Measurements from ENCODE around the gene MLH3. TPM values are rescaled to one million over a fixed set of nuclear protein-coding genes. Genes with fewer than 3 reads are reported as not detected.

Gene MLH3
- polyA plus RNA-seq, 3 donors, result 3.4 to 6.3 (median 5.1) TPM

DNA sequence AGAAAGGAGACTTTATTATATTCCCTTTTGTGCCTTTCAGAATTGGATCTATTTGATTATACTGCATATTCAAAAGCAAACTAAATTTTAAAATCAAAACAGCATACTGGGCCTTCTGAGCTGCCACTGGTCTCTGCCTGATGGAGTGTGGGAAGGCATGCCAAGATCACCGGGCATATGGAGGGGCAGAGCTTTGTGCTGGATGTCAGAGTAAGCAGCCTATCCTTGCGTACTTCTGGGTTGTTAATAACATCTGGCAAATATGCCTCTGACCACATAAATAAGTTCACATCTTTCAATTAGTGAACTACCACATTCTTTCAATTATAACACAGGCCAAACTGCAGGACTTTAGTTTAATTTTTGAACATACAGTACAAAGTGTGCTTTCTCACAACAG is 18.3 kb downstream of the MLH3 start:
- no peaks in the 10 kb centered on the region for H3K27me3 Mint-ChIP-seq (ENCODE audit: low read depth in 3 of 3)
- no peaks in the 10 kb centered on the region for H4K20me1 ChIP-seq (ENCODE audit: insufficient read depth, low read length)

DNA sequence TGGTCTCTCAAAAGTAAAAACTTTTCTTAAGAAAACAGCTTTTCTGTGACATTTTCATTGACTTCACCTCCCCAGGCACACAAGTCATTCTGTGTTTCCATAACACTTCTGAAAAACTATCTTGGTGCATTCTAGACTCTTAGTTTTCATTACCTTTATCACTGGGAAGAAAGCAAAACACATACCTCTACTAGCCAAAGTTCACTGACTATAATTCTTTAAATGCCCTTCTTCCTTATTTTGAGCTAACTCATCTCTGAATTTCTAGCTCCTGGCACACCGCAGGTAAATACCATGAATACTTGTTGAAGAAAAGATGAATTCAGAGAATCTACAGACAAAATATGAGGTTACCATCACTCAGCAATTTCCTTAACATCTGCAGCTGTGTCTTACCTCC is 21.1 kb downstream of the MLH3 start:
- peaks cover 6 to 8% of the 10 kb centered on the region in 2 donors for H3K4me1 ChIP-seq (ENCODE audit: control insufficient read depth in 1 of 2, insufficient read depth in 2 of 2, low read length in 2 of 2)
- Mint-ChIP-seq H3K4me3 (no peak overlapping the region), H3K9me3 (no peaks in the 10 kb centered on the region), H3K4me1 (no peaks in the 10 kb centered on the region), H3K27me3 (ENCODE audit: low read depth in 3 of 3) (peaks cover 0 to 2% (median 0%) of the 10 kb centered on the region in 3 donors), H3K36me3 (peaks cover 50 to 78% of the 10 kb centered on the region in 2 donors), H3K27ac (peak overlapping the region in 1 of 7 donors; percentile 27)
- H3K4me3 ChIP-seq (replicated peaks in 1 of 3; ENCODE audit: low read depth in 2 of 3, low read length in 3 of 3), result no peak overlapping the region
- no peaks in the 10 kb centered on the region for H4K20me1 ChIP-seq (ENCODE audit: insufficient read depth, low read length)
- no peaks in the 10 kb centered on the region for H3K79me2 ChIP-seq (ENCODE audit: insufficient read depth, low read length)
- H3K9ac ChIP-seq (ENCODE audit: insufficient read depth, low read length, poor library complexity, severe bottlenecking), result no peak overlapping the region
- no peak overlapping the region for H2AFZ ChIP-seq (ENCODE audit: insufficient read depth, low read depth, low read length, poor library complexity, severe bottlenecking)
- H3K27ac ChIP-seq (ENCODE audit: low read depth in 1 of 2, low read length in 2 of 2), result no peak overlapping the region
- H3K4me2 ChIP-seq (replicated peaks; ENCODE audit: extremely low read depth, low read length, poor library complexity, severe bottlenecking), result no peak overlapping the region
- no peak for DNase-seq
- WGBS (ENCODE audit: insufficient coverage), result no CpG with 5 or more reads among the region's 1 CpG
- H3K27me3 ChIP-seq (ENCODE audit: control insufficient read depth in 2 of 2, insufficient read depth in 2 of 2, low read length in 2 of 2), result no peaks in the 10 kb centered on the region
- TF ChIP-seq, protein P1, sequence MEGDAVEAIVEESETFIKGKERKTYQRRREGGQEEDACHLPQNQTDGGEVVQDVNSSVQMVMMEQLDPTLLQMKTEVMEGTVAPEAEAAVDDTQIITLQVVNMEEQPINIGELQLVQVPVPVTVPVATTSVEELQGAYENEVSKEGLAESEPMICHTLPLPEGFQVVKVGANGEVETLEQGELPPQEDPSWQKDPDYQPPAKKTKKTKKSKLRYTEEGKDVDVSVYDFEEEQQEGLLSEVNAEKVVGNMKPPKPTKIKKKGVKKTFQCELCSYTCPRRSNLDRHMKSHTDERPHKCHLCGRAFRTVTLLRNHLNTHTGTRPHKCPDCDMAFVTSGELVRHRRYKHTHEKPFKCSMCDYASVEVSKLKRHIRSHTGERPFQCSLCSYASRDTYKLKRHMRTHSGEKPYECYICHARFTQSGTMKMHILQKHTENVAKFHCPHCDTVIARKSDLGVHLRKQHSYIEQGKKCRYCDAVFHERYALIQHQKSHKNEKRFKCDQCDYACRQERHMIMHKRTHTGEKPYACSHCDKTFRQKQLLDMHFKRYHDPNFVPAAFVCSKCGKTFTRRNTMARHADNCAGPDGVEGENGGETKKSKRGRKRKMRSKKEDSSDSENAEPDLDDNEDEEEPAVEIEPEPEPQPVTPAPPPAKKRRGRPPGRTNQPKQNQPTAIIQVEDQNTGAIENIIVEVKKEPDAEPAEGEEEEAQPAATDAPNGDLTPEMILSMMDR (IDR thresholded peaks at IDR 0.05), result no peak
- no peaks in the 10 kb centered on the region for H3K9me3 ChIP-seq (replicated peaks in 1 of 2; ENCODE audit: control insufficient read depth in 1 of 2, insufficient read depth in 1 of 2, low read length in 2 of 2)
- intact Hi-C loops (cut with micrococcal nuclease), result no loop called here
- peaks cover 45 to 57% of the 10 kb centered on the region in 2 donors for H3K36me3 ChIP-seq (replicated peaks in 1 of 2; ENCODE audit: control insufficient read depth in 1 of 2, insufficient read depth in 2 of 2, low read length in 2 of 2)

More for the DNA sequence above, 18.3 kb downstream of the MLH3 start:
- no peaks in the 10 kb centered on the region for H3K9me3 Mint-ChIP-seq
- no peak overlapping the region for H3K4me3 Mint-ChIP-seq
- peaks cover 66 to 87% of the 10 kb centered on the region in 2 donors for H3K36me3 Mint-ChIP-seq
- 100% methylated on average over 1 of the region's 2 CpGs for WGBS (ENCODE audit: insufficient coverage)
- no peaks in the 10 kb centered on the region for H3K4me1 Mint-ChIP-seq
- Histone ChIP-seq H3K9me3 (replicated peaks in 1 of 2; ENCODE audit: control insufficient read depth in 1 of 2, insufficient read depth in 1 of 2, low read length in 2 of 2) (no peaks in the 10 kb centered on the region), H3K9ac (ENCODE audit: insufficient read depth, low read length, poor library complexity, severe bottlenecking) (no peak overlapping the region), H2AFZ (ENCODE audit: insufficient read depth, low read depth, low read length, poor library complexity, severe bottlenecking) (no peak overlapping the region), H3K27ac (ENCODE audit: low read depth in 1 of 2, low read length in 2 of 2) (no peak overlapping the region), H3K4me2 (replicated peaks; ENCODE audit: extremely low read depth, low read length, poor library complexity, severe bottlenecking) (no peak overlapping the region), H3K79me2 (ENCODE audit: insufficient read depth, low read length) (no peaks in the 10 kb centered on the region), H3K4me1 (ENCODE audit: control insufficient read depth in 1 of 2, insufficient read depth in 2 of 2, low read length in 2 of 2) (no peaks in the 10 kb centered on the region), H3K4me3 (replicated peaks in 1 of 3; ENCODE audit: low read depth in 2 of 3, low read length in 3 of 3) (no peak overlapping the region), H3K36me3 (replicated peaks in 1 of 2; ENCODE audit: control insufficient read depth in 1 of 2, insufficient read depth in 2 of 2, low read length in 2 of 2) (peaks cover 52 to 80% of the 10 kb centered on the region in 2 donors), H3K27me3 (ENCODE audit: control insufficient read depth in 2 of 2, insufficient read depth in 2 of 2, low read length in 2 of 2) (no peaks in the 10 kb centered on the region)
- DNase-seq, result no peak
- TF ChIP-seq, protein P1 (IDR thresholded peaks at IDR 0.05), result no peak
- intact Hi-C loops (cut with micrococcal nuclease), result no loop called here
- no peak overlapping the region for H3K27ac Mint-ChIP-seq

Data from CD14-positive monocyte (primary cell).